Astrocyte of the hippocampus (primary cell): ENCODE data around the gene AHCYL2.
"Not testable (repeated sequence)": the region's sequence is repeated elsewhere in the genome, so short reads cannot be mapped to it uniquely, and the experiment has no call there.

Experiments used
- DNase-seq: peaks from one replicate; pipeline ENCODE4 v3.0.0; 2011; ENCODE audit warnings: low read depth, low spot score

AHCYL2 gene

GRCh38 chr7:129383542-129384132, 158.8 kb downstream of the AHCYL2 start:
- DNase-seq: no peak

GRCh38 chr7:129385116-129385515, 160.3 kb downstream of the AHCYL2 start:
- DNase-seq: peak; percentile 27

GRCh38 chr7:129385598-129385997, 160.8 kb downstream of the AHCYL2 start:
- DNase-seq: no peak

- no peak for DNase-seq
Observed at GRCh38 chr7:129386506-129386905, 161.7 kb downstream of the AHCYL2 start.

GRCh38 chr7:129387537-129387936, 162.7 kb downstream of the AHCYL2 start:
- DNase-seq: peak; percentile 25

GRCh38 chr7:129388333-129389098, 163.7 kb downstream of the AHCYL2 start:
- DNase-seq: no peak

- no peak for DNase-seq
Observed at GRCh38 chr7:129389829-129390228, 165.0 kb downstream of the AHCYL2 start.

GRCh38 chr7:129390314-129390713, 165.5 kb downstream of the AHCYL2 start:
- no peak for DNase-seq

- DNase-seq: no peak
Observed at GRCh38 chr7:129391546-129392171, 166.8 kb downstream of the AHCYL2 start.

GRCh38 chr7:129393255-129393654, 168.4 kb downstream of the AHCYL2 start:
- DNase-seq: no peak

GRCh38 chr7:129394101-129394500, 169.3 kb downstream of the AHCYL2 start:
- no peak for DNase-seq

- DNase-seq: no peak
Observed at GRCh38 chr7:129394982-129395914, 170.4 kb downstream of the AHCYL2 start.

GRCh38 chr7:129401228-129401966, 176.6 kb downstream of the AHCYL2 start:
- DNase-seq: no peak

GRCh38 chr7:129401967-129402860, 177.4 kb downstream of the AHCYL2 start:
- no peak for DNase-seq

- DNase-seq: no peak
Observed at GRCh38 chr7:129405527-129405926, 180.7 kb downstream of the AHCYL2 start.

- not testable (repeated sequence) for DNase-seq
Observed at GRCh38 chr7:129410238-129410637, 185.4 kb downstream of the AHCYL2 start.

GRCh38 chr7:129412501-129412900, 187.7 kb downstream of the AHCYL2 start:
- no peak for DNase-seq

- DNase-seq: no peak
Observed at GRCh38 chr7:129417073-129417472, 192.2 kb downstream of the AHCYL2 start.

GRCh38 chr7:129421717-129422250, 197.0 kb downstream of the AHCYL2 start:
- no peak for DNase-seq

GRCh38 chr7:129422727-129423126, 197.9 kb downstream of the AHCYL2 start:
- no peak for DNase-seq
